Measurements from ENCODE around the gene DHRS13.

GRCh38 chr17:28910534-28910933 lies 7.7 kb upstream of the DHRS13 start:
- no peak for TF ChIP-seq CTCF (conservative IDR thresholded peaks at IDR 0.05)
- TF ChIP-seq ZFX (IDR thresholded peaks at IDR 0.05), result no peak

Measured in C4-2B (cell line).